Natural killer cell (primary cell): Measurements from ENCODE around the gene MAG. TPM values are rescaled to one million over a fixed set of nuclear protein-coding genes. Genes with fewer than 3 reads are reported as not detected.
A peak's percentile ranks its signal among the peaks of the same experiment; 100 is the strongest.

Experiments used
- ATAC-seq, 3 donors: fragments of 150-1000 bp in 2 of 3; fragments of 200-7000 bp in 1 of 3; cut with Tn5 transposase; 1 replicate in 1 of 3; 2 replicates in 2 of 3; pipeline ENCODE4 v1.10.0; 2021; ENCODE audit warnings: mild to moderate bottlenecking in 2 of 3, moderate library complexity in 2 of 3
- DNase-seq, 2 donors: peaks; one replicate each; pipeline versions ENCODE4 v3.0.0 to v3.0.0-alpha.2; 2013 to 2021; ENCODE audit warnings: mixed read lengths in 1 of 2
- H3K27ac ChIP-seq: one replicate; pipeline ENCODE4 v1.5.1; 2013; ENCODE audit warnings: mild to moderate bottlenecking, low read length
- H3K27me3 ChIP-seq: one replicate; pipeline ENCODE4 v1.6.1; 2013; ENCODE audit warnings: low read length; ENCODE audit not compliant: control insufficient read depth, insufficient read depth
- H3K36me3 ChIP-seq: one replicate; pipeline ENCODE4 v1.6.1; 2013; ENCODE audit warnings: low read length; ENCODE audit not compliant: control insufficient read depth, insufficient read depth
- H3K4me1 ChIP-seq: one replicate; pipeline ENCODE4 v1.6.1; 2013; ENCODE audit warnings: low read length; ENCODE audit not compliant: control insufficient read depth, insufficient read depth
- H3K4me3 ChIP-seq: one replicate; pipeline ENCODE4 v1.5.1; 2013; ENCODE audit warnings: low read length
- H3K9me3 ChIP-seq: one replicate; pipeline ENCODE4 v1.6.1; 2013; ENCODE audit warnings: low read length; ENCODE audit not compliant: control insufficient read depth, insufficient read depth
- H3K27ac Mint-ChIP-seq, 2 donors: one replicate each; pipeline ENCODE4 v1.8.0; 2022; ENCODE audit warnings: mild to moderate bottlenecking in 2 of 2, mixed read lengths in 2 of 2, moderate library complexity in 1 of 2
- H3K27me3 Mint-ChIP-seq, 2 donors: one replicate each; pipeline ENCODE4 v1.8.0; 2022; ENCODE audit warnings: low read depth in 2 of 2, mixed read lengths in 2 of 2
- H3K36me3 Mint-ChIP-seq: one replicate; pipeline ENCODE4 v1.8.0; 2022; ENCODE audit warnings: mixed read lengths
- H3K4me1 Mint-ChIP-seq, 2 donors: one replicate each; pipeline ENCODE4 v1.8.0; 2022; ENCODE audit warnings: mixed read lengths in 2 of 2
- H3K4me3 Mint-ChIP-seq: one replicate; pipeline ENCODE4 v1.8.0; 2022; ENCODE audit warnings: mild to moderate bottlenecking, moderate library complexity, mixed read lengths
- H3K9me3 Mint-ChIP-seq, 2 donors: one replicate each; pipeline ENCODE4 v1.8.0; 2022; ENCODE audit warnings: mixed read lengths in 2 of 2
- WGBS: methylation state at CpG from one replicate; pipeline ENCODE4 v1.1.7; 2013; ENCODE audit warnings: missing lambda C conversion rate; ENCODE audit not compliant: insufficient coverage; 5-methylcytosine and 5-hydroxymethylcytosine counted together
- intact Hi-C: fragments of 100-400 bp; cut with micrococcal nuclease; formaldehyde crosslinking; loops from one replicate; pipeline ENCODE4 v1.14.2; 2022
- total RNA-seq, 4 donors: library from RNA; stranded (reverse); fragments of 120-200 nt in 1 of 4; gene quantifications; one replicate each; pipeline versions ENCODE4 v1.2.3 to v1.2.4, GENCODE V29; 2013 to 2022
- TF ChIP-seq, protein P1 (sequence below): fragments of 200-600 bp; IDR thresholded peaks from one replicate; pipeline ENCODE4 v1.8.0; 2022; ENCODE audit warnings: antibody characterized with exemption

The MAG gene
- total RNA-seq, 3 donors from 2014 or later (not counting 1 experiment from before 2014, with no cell fraction given): not detected

DNA sequence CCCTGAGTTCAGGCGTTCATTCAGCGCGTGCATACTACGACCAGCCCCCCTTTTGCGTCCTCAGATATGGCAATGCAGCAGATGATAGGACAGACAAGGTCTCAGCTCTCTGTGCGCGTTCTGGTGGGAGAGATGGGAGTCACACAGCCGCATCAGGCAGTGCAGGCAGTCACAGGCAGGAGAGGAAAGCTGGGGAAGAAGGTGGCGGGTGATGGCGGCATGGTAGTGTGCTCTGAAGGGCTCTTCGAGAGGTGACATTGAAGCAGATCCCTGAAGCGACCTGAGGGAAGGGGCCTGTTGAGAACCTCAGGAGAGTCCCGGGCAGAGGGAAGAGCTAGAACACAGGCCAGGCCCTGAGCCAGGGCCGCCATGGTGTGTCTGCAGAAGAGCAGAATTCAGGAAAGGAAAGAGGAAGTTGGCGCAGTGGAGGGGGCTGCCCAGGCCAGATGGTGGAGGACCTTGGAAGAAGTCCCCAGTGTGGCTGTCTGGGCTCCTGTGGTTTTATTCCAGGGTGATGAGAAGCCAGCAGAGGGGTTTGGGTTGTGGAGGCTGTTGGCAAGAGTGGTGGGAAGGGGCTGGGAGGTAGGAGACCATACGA lies 19.7 kb upstream of the MAG start:
- Mint-ChIP-seq H3K36me3 (peaks cover 7% of the 10 kb centered on the region), H3K27me3 (no peaks in the 10 kb centered on the region), H3K4me1 (peaks cover 13 to 42% of the 10 kb centered on the region in 2 donors), H3K9me3 (no peaks in the 10 kb centered on the region), H3K4me3 (no peak overlapping the region), H3K27ac (peak overlapping the region in 1 of 2 donors; percentile 85)
- no peak for ATAC-seq
- Histone ChIP-seq H3K27ac (no peak overlapping the region), H3K27me3 (no peaks in the 10 kb centered on the region), H3K4me3 (no peak overlapping the region), H3K4me1 (peaks cover 37% of the 10 kb centered on the region), H3K9me3 (no peaks in the 10 kb centered on the region), H3K36me3 (peaks cover 48% of the 10 kb centered on the region)
- no peak for DNase-seq
- TF ChIP-seq, protein P1, sequence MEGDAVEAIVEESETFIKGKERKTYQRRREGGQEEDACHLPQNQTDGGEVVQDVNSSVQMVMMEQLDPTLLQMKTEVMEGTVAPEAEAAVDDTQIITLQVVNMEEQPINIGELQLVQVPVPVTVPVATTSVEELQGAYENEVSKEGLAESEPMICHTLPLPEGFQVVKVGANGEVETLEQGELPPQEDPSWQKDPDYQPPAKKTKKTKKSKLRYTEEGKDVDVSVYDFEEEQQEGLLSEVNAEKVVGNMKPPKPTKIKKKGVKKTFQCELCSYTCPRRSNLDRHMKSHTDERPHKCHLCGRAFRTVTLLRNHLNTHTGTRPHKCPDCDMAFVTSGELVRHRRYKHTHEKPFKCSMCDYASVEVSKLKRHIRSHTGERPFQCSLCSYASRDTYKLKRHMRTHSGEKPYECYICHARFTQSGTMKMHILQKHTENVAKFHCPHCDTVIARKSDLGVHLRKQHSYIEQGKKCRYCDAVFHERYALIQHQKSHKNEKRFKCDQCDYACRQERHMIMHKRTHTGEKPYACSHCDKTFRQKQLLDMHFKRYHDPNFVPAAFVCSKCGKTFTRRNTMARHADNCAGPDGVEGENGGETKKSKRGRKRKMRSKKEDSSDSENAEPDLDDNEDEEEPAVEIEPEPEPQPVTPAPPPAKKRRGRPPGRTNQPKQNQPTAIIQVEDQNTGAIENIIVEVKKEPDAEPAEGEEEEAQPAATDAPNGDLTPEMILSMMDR: no peak
- intact Hi-C loops: no loop called here
- 77% methylated on average over 16 of the region's 16 CpGs for WGBS

DNA sequence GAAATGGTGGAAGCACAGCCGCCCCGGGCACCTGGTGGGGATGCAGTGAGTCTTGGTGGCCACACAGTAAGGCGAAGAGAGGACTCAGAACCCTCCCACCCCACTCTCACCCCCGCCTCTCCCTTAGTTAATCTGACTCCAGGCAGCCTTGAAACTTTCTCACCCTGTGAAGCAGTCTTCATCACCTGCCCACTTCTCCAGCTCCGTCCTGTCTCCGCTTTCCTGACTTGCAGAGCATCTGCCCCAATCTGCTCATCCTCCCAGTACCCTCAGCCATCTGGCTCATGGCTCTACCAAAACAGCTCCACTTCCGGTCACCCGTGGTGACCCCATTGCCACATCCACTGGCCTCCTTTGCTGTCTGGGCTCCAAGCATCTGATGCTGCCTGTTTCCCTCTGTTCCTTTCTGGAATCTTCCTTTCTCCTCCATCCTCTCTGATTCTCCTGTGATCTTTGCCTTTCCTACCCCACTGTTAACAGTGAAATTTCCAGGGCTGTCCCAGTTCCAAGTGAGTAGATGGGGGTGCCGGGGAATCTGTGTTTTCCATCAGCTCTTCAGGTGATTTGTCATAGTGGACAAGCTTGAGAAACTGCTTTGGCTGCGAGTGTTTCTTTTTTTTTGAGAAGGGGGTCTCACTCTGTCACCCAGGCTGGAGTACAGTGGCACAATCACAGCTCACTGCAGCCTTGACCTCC lies 18.9 kb upstream of the MAG start:
- TF ChIP-seq, protein P1: no peak
- Mint-ChIP-seq H3K27me3 (no peaks in the 10 kb centered on the region), H3K4me1 (peaks cover 13 to 38% of the 10 kb centered on the region in 2 donors), H3K27ac (peak overlapping the region in 1 of 2 donors; percentile 85), H3K4me3 (peak overlapping the region; percentile 58), H3K36me3 (peaks cover 7% of the 10 kb centered on the region), H3K9me3 (no peaks in the 10 kb centered on the region)
- no peak overlapping the region for H3K27ac ChIP-seq
- intact Hi-C loops: no loop called here
- H3K4me3 ChIP-seq: no peak overlapping the region
- WGBS: 89% methylated on average over 10 of the region's 10 CpGs
- ATAC-seq (no peak), DNase-seq (no peak)
- no peaks in the 10 kb centered on the region for H3K27me3 ChIP-seq
- peaks cover 56% of the 10 kb centered on the region for H3K36me3 ChIP-seq
- peaks cover 32% of the 10 kb centered on the region for H3K4me1 ChIP-seq
- no peaks in the 10 kb centered on the region for H3K9me3 ChIP-seq

DNA sequence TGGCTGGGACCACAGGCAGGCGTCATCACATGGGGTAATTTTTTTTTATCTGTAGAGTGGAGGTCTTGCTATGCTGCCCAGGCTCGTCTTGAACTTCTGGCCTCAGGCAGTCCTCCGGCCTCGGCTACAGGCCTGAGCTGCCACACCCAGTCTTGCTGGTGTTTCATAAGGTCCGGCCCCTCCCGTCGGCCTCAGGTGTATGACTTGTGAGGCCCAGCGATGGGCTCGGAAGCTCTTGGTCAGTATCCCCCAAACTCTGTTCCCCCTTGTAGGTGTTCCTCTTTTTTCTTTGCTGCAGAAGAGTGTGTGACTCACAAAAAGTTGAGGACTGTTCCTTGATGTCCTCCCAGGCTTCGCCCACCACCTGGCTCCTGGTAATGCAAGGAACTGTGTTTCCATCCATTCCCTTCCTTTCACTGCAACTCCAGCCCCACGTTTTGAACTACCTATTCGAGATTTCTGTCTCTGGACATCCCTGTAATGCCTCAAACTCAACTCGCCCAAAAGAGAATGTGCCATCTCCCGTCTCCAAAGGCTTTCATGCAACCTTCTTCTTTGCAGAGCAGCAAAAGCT lies 18.2 kb upstream of the MAG start:
- H3K9me3 Mint-ChIP-seq: no peaks in the 10 kb centered on the region
- no peak for ATAC-seq
- H3K36me3 Mint-ChIP-seq: peaks cover 7% of the 10 kb centered on the region
- peaks cover 61% of the 10 kb centered on the region for H3K36me3 ChIP-seq
- WGBS: 84% methylated on average over 14 of the region's 14 CpGs
- no peak overlapping the region for H3K27ac ChIP-seq
- no peak overlapping the region for H3K4me3 ChIP-seq
- no peak for DNase-seq
- no peaks in the 10 kb centered on the region for H3K27me3 ChIP-seq
- no peak overlapping the region for H3K4me3 Mint-ChIP-seq
- H3K4me1 ChIP-seq: peaks cover 32% of the 10 kb centered on the region
- peaks cover 13 to 38% of the 10 kb centered on the region in 2 donors for H3K4me1 Mint-ChIP-seq
- TF ChIP-seq, protein P1: no peak
- intact Hi-C loops: no loop called here
- no peaks in the 10 kb centered on the region for H3K27me3 Mint-ChIP-seq
- H3K9me3 ChIP-seq: no peaks in the 10 kb centered on the region
- H3K27ac Mint-ChIP-seq: peak overlapping the region in 1 of 2 donors; percentile 85
